ENCODE measurements around the gene CS.

CS gene

DNA sequence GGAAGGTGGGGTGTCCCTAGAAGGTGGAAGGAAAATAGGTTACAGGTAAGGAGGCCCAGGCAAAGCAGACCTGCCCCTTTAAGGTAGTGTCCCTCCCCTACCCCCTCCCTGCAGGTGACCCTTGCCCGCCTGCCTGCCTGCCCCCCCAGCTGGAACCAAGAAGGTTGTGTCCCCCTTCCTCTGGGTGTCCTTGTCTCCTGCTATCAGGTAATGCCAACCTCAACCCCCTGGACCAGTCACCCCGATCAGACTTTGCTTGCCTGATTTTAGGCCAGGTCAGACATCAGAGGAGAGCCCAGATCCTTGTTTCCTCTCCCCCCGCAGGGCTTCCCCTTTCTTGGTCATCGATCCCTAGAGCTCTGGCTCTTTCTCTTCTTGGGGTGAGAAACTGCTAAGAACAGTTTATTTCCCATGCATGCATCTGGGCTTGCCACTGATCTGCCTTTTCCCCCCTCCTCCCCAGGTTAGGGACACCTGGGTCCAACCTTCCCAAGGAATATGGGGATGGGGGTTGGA, 70.2 kb downstream of the CS start, which contains the start of gene SLC39A5:
SLC39A5 (plus strand) TSS at position 136 of the 516 bp plus-strand sequence. CDS start 1,224 bp downstream, outside the sequence.
- H3K27me3 ChIP-seq (ENCODE audit: insufficient read depth, poor library complexity, severe bottlenecking): no peaks in the 10 kb centered on the region
- DNase-seq (ENCODE audit: low spot score) (no peak), ATAC-seq (ENCODE audit: low read depth) (no peak)
- no peak within 1 kb of the TSS for H3K27ac ChIP-seq (ENCODE audit: poor library complexity, severe bottlenecking)
- H3K9me3 ChIP-seq (ENCODE audit: severe bottlenecking): no peaks in the 10 kb centered on the region
- peaks cover 10% of the 10 kb centered on the region for H3K36me3 ChIP-seq (ENCODE audit: low read depth)
- no peak within 1 kb of the TSS for H3K4me3 ChIP-seq (ENCODE audit: severe bottlenecking)
- H3K4me1 ChIP-seq (ENCODE audit: insufficient read depth, poor library complexity, severe bottlenecking): no peaks in the 10 kb centered on the region
- TF ChIP-seq, protein P1, sequence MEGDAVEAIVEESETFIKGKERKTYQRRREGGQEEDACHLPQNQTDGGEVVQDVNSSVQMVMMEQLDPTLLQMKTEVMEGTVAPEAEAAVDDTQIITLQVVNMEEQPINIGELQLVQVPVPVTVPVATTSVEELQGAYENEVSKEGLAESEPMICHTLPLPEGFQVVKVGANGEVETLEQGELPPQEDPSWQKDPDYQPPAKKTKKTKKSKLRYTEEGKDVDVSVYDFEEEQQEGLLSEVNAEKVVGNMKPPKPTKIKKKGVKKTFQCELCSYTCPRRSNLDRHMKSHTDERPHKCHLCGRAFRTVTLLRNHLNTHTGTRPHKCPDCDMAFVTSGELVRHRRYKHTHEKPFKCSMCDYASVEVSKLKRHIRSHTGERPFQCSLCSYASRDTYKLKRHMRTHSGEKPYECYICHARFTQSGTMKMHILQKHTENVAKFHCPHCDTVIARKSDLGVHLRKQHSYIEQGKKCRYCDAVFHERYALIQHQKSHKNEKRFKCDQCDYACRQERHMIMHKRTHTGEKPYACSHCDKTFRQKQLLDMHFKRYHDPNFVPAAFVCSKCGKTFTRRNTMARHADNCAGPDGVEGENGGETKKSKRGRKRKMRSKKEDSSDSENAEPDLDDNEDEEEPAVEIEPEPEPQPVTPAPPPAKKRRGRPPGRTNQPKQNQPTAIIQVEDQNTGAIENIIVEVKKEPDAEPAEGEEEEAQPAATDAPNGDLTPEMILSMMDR (IDR thresholded peaks at IDR 0.05; ENCODE audit: poor library complexity, severe bottlenecking): no peak

DNA sequence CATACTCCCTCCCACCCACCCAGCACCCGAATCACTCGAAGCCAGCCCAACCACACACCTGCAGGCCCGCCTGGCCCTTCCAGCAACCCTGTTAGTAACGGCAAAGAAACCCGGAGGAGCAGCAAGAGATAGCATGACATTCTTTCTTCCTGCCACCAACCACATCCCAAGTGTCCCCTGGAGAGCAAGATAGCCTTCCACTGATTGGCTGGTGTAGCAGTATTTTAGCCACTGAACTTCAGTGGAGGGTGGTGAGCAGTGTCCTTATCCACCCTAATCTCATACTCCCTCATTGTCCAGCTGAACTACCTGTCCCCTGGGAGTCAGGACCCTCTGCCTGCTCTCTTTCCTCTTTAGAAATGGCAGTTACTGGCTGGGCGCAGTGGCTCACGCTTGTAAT, 71.0 kb downstream of the CS start:
- Histone ChIP-seq H3K27ac (ENCODE audit: poor library complexity, severe bottlenecking) (no peak overlapping the region), H3K27me3 (ENCODE audit: insufficient read depth, poor library complexity, severe bottlenecking) (no peaks in the 10 kb centered on the region)
- TF ChIP-seq, protein P1 (IDR thresholded peaks at IDR 0.05; ENCODE audit: poor library complexity, severe bottlenecking): no peak

DNA sequence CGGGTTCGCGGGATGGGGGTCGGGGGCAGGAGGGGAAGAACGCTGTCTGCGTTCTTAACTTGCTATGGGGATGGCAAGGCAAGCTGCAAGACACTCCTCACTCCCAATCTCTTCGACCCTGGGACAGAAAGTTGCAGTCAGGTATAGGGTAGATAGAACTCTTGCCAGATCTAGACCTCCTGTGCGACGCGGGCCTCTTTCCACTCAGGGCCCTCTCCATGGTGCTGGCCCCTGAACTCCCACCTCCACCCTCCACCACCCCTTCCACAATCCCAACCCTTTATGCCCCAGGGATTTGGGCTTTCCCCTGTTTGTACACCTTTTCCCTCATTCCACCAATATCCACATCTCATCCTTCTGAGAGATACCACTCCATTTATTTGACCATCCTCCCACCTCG, 75.2 kb downstream of the CS start:
- Histone ChIP-seq H3K27ac (ENCODE audit: poor library complexity, severe bottlenecking) (peak overlapping the region; percentile 18), H3K27me3 (ENCODE audit: insufficient read depth, poor library complexity, severe bottlenecking) (no peaks in the 10 kb centered on the region), H3K4me1 (ENCODE audit: insufficient read depth, poor library complexity, severe bottlenecking) (peaks cover 3% of the 10 kb centered on the region), H3K9me3 (ENCODE audit: severe bottlenecking) (no peaks in the 10 kb centered on the region), H3K36me3 (ENCODE audit: low read depth) (peaks cover 10% of the 10 kb centered on the region), H3K4me3 (ENCODE audit: severe bottlenecking) (peak overlapping the region; percentile 45)
- TF ChIP-seq, protein P1 (IDR thresholded peaks at IDR 0.05; ENCODE audit: poor library complexity, severe bottlenecking): no peak
- ATAC-seq (ENCODE audit: low read depth) (no peak), DNase-seq (ENCODE audit: low spot score) (no peak)

More for the DNA sequence above, 71.0 kb downstream of the CS start:
- Histone ChIP-seq H3K9me3 (ENCODE audit: severe bottlenecking) (no peaks in the 10 kb centered on the region), H3K4me1 (ENCODE audit: insufficient read depth, poor library complexity, severe bottlenecking) (no peaks in the 10 kb centered on the region), H3K4me3 (ENCODE audit: severe bottlenecking) (no peak overlapping the region), H3K36me3 (ENCODE audit: low read depth) (peaks cover 10% of the 10 kb centered on the region)
- ATAC-seq (ENCODE audit: low read depth) (no peak), DNase-seq (ENCODE audit: low spot score) (no peak)

DNA sequence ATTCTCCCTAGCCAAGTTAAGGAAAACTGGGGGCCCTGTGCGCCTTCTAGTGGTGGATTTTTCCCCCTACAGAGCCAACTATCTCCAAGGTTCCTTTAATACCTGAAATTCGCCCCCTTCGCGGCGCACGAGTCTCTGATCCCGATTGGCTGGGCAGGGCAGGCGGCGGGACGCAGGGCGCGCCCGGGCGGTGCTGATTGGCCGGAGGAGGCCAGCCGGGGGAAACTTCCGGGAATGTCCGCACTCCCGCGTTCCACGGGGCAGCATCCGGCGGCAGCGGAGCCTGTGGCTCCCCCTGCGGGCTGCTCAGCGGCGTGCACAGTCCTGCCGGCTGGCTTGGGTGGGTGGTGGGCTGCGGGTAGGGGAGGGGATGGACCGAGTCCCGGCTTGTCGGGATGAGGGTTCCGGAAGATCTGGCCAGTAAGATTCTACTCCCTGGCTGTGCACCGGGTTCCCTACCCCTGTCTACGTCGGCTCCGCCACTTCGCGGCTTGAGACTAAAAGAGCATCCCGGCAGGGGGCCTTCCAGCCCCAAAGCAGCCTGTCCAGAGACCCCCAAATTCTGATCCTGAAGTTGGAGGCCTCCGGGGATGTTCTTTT, 75.9 kb downstream of the CS start, which contains the start of gene NABP2:
NABP2 (plus strand) TSS at position 241 of the 600 bp plus-strand sequence. CDS start 515 bp downstream, outside the sequence.
- Histone ChIP-seq H3K27me3 (ENCODE audit: insufficient read depth, poor library complexity, severe bottlenecking) (no peaks in the 10 kb centered on the region), H3K4me1 (ENCODE audit: insufficient read depth, poor library complexity, severe bottlenecking) (peaks cover 3% of the 10 kb centered on the region), H3K27ac (ENCODE audit: poor library complexity, severe bottlenecking) (peak within 1 kb of the TSS; percentile 18), H3K4me3 (ENCODE audit: severe bottlenecking) (peak within 1 kb of the TSS; percentile 45), H3K36me3 (ENCODE audit: low read depth) (peaks cover 10% of the 10 kb centered on the region), H3K9me3 (ENCODE audit: severe bottlenecking) (no peaks in the 10 kb centered on the region)
- TF ChIP-seq, protein P1 (IDR thresholded peaks at IDR 0.05; ENCODE audit: poor library complexity, severe bottlenecking): peak; percentile 99
- DNase-seq (ENCODE audit: low spot score) (peak; percentile 97), ATAC-seq (ENCODE audit: low read depth) (peak; percentile 86)

DNA sequence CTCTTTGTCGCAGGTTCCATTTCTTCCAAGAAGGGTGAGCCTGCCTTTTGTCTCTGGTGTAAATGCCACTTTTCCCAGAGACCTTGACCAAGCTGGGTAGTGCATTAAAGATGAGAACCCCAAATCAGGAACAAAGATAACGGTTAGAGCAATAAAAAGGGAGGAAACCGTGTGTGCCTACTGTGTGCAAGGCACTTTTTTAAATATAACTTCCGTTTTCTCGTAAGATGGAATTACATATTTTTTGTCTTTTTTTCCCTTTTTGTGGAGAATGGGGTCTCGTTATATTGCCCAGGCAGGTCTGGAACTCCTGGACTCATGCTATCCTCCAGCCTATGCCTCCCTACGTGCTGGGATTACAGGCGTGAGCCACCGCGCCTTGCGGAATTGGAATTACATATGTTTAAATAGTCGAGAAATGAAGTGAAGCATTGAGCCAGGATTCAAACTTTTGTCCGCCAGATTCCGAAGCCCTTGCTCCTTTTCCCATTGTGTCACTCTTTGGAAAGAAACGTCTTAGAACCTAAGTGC, 76.5 kb downstream of the CS start:
- Histone ChIP-seq H3K36me3 (ENCODE audit: low read depth) (peaks cover 10% of the 10 kb centered on the region), H3K9me3 (ENCODE audit: severe bottlenecking) (no peaks in the 10 kb centered on the region), H3K27me3 (ENCODE audit: insufficient read depth, poor library complexity, severe bottlenecking) (no peaks in the 10 kb centered on the region), H3K4me3 (ENCODE audit: severe bottlenecking) (peak overlapping the region; percentile 45), H3K27ac (ENCODE audit: poor library complexity, severe bottlenecking) (peak overlapping the region; percentile 3), H3K4me1 (ENCODE audit: insufficient read depth, poor library complexity, severe bottlenecking) (peaks cover 3% of the 10 kb centered on the region)
- no peak for ATAC-seq (ENCODE audit: low read depth)
- TF ChIP-seq, protein P1 (IDR thresholded peaks at IDR 0.05; ENCODE audit: poor library complexity, severe bottlenecking): no peak
- no peak for DNase-seq (ENCODE audit: low spot score)

All from RWPE2 (cell line).